Skeletal muscle satellite cell (primary cell): ENCODE data around the gene ZBTB37.
"Not testable (repeated sequence)": the region's sequence is repeated elsewhere in the genome, so short reads cannot be mapped to it uniquely, and the experiment has no call there.

Experiments
- H3K27me3 ChIP-seq: 2 replicates; pipeline ENCODE4 v1.7.0; 2013; ENCODE audit warnings: low read length; ENCODE audit not compliant: control insufficient read depth, insufficient read depth
- H3K36me3 ChIP-seq: 2 replicates; pipeline ENCODE4 v1.7.0; 2013; ENCODE audit warnings: mild to moderate bottlenecking, control low read depth, low read length; ENCODE audit not compliant: insufficient read depth
- H3K4me1 ChIP-seq: 2 replicates; pipeline ENCODE4 v1.7.0; 2013; ENCODE audit warnings: low read length; ENCODE audit not compliant: control insufficient read depth, insufficient read depth
- H3K4me2 ChIP-seq: 2 replicates; pipeline ENCODE4 v1.7.0; 2013; ENCODE audit warnings: mild to moderate bottlenecking, low read length
- H3K4me3 ChIP-seq: 2 replicates; pipeline ENCODE4 v1.7.0; 2013; ENCODE audit warnings: low read length
- H3K9ac ChIP-seq: 2 replicates; pipeline ENCODE4 v1.7.0; 2013; ENCODE audit warnings: mild to moderate bottlenecking, low read depth, low read length, moderate library complexity
- H3K9me3 ChIP-seq: replicated peaks from 2 replicates; pipeline ENCODE4 v1.7.0; 2013; ENCODE audit warnings: mild to moderate bottlenecking, control low read depth, low read length

ZBTB37 gene

DNA sequence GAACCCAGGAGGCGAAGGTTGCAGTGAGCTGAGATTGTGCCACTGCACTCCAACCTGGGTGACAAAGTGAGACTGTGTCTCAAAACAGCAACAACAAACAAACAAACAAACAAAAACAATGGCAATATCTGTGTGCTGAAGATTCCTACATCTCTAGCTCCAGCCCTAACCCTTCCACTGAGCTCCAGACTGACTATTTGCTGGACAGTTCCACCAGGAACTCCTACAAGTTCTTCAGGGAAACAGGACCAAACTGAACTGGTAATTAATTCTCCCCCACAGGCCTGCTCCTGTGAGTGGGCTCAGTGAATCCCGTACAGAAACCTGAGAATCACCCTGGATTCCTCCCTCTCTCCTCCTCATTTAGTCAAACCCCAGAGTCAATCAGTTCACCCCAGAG lies 47.4 kb downstream of the ZBTB37 start:
- no peaks in the 10 kb centered on the region for H3K4me1 ChIP-seq
- no peak overlapping the region for H3K4me3 ChIP-seq
- H3K9ac ChIP-seq = no peak overlapping the region
- H3K36me3 ChIP-seq = no peaks in the 10 kb centered on the region
- H3K4me2 ChIP-seq = no peak overlapping the region
- no peaks in the 10 kb centered on the region for H3K9me3 ChIP-seq
- H3K27me3 ChIP-seq = no peaks in the 10 kb centered on the region

DNA sequence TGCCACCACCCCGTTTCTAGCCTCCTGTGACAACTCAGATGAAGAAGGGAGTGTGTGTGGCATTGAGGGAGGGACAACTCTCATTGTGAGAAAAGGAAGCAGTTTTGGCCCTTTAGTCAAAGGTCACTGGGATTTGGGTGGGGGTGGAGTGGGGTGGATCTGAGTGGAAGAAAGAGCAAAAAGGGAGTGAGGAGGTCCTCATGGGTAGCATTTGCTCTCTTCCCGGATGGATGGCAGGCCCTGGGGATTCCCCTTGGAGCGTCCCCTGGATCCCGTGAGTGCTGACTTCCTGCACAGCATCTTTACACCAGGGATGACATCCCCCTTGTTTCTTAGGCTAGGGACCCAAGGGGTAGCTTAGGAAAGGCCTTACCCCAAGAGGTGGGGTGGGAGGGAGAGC lies 48.5 kb downstream of the ZBTB37 start:
- Histone ChIP-seq H3K36me3 (no peaks in the 10 kb centered on the region), H3K4me3 (no peak overlapping the region), H3K4me2 (no peak overlapping the region), H3K4me1 (no peaks in the 10 kb centered on the region), H3K27me3 (no peaks in the 10 kb centered on the region), H3K9ac (no peak overlapping the region), H3K9me3 (no peaks in the 10 kb centered on the region)

DNA sequence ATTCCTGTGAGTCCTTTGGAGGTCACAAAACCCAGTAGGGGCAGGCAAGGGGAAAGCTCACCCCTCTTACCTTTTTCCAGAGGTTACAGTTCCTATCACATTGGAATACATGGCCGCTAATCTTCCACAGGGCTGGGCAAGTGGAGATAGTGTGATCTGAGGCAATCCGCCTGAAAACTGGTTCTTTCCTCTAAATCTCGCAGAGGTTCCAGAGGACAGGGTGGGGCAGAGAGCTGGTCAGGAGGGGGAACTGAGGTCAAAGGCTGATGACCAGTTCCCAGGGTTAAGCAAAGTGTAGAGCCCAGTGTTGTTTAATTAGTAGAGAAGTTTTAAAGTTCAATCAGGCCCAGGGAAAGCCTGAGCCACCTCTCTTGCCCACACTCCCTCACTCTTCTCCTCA lies 49.0 kb downstream of the ZBTB37 start, which contains the start of gene SERPINC1:
Gene SERPINC1, minus strand, starts transcription at position 179 of the 400 bp plus-strand sequence. Its CDS starts 68 bp downstream, at position 111.
- Histone ChIP-seq H3K27me3 (no peaks in the 10 kb centered on the region), H3K4me1 (no peaks in the 10 kb centered on the region), H3K4me2 (no peak within 1 kb of the TSS), H3K9me3 (no peaks in the 10 kb centered on the region), H3K36me3 (no peaks in the 10 kb centered on the region), H3K9ac (no peak within 1 kb of the TSS), H3K4me3 (no peak within 1 kb of the TSS)

DNA sequence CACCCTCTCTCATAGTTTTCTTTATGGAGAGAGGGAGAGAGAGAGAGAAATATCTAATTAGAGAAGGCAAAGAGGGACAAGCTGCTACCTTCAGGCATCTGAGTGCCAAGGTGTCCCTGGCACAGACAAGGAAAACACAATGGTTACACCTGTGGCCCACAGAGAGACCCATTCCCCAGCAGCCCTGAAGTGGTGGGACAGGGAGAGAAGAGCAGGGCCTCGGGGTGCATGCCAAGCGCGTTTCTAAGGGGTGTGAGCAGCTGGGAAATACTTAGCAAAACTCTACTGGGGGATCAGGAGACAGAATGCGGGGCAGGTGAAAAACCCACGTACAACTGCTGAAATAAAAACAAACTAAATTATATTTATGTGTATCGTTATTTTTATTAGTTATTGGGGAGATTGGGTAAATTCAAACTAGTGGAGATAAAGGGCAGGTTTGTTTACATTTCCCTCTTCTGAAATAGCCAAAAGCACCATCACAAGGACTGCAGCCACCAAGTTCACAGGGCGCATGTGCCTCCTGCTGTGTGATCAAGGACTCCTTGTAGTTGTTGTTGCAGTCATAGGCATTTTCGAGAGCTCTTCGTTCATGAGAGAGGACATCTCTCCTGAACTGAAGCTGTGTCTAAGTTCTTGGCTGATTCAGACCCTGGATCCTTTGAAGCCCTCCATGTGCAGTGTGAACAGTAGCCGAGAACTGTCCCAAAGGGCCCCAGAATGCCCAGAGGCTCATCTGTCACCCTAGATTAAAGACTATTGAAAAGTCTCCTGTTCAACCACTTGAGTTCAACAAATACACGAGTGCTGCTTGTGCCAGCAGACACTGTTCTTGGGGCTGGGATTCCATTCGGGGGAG lies 49.7 kb downstream of the ZBTB37 start:
- Histone ChIP-seq H3K4me2 (no peak overlapping the region), H3K9me3 (no peaks in the 10 kb centered on the region), H3K4me1 (no peaks in the 10 kb centered on the region), H3K27me3 (no peaks in the 10 kb centered on the region), H3K36me3 (no peaks in the 10 kb centered on the region), H3K4me3 (no peak overlapping the region), H3K9ac (no peak overlapping the region)

DNA sequence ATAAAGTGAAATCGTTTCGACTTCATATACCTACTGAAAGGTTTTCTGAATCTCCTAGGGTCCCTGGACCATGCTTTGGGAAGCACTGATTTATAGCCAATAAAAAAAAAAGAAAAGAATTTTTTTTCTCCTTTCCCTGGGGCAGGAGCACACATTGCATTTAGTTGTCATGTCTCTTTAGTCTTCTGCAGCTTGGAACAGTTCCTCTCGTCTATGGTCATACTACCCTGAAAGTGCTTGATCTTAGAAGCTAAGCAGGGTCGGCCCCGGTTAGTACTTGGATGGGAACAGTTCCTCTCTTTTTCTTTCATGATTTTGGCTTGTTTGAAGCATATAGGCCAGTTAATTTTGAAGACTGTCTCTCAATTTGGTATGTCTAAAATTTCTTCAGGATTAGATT lies 52.7 kb downstream of the ZBTB37 start:
- H3K9me3 ChIP-seq = no peaks in the 10 kb centered on the region

DNA sequence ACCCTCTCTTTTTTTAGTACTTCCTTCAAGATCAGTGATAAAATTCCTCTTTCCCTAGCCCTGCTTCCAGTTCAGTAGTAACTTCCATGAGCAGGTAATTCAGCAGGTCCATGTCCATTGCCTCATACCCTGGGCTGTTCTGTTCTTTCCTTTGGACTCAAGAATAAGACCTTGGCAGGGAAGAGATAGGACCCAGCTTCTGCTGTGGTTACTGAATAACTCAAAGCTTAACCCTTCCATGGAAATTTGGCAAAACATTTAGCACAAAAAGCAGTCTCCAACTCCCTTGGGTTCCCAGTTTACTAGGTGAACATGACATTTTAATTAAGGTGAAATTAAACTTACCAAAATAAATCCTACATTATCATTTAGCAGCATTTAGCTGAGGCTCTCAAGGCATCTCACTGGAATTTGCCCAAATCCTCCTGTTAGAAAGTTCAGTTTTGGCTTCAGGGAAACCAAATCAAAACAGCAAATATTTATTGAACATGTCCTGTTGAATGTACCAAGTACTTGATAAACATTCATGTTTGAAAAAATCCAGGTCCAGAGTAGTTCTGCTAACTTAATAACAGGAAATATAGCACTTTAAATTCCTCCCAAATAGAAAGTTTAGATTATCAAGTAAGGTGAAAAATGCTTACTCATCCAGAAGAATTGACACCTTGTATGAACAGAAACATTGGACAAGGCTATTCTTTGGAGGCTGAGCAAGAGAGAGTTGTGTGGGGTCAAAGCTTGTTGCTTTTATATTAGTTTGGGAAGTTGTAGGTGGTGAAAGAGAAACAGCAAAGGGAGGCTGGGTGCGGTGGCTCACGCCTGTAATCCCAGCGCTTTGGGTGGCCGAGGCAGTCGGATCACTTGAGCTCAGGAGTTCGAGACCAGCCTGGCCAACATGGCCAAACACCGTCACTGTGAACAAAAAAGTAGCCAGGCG lies 57.4 kb downstream of the ZBTB37 start:
- no peak overlapping the region for H3K9ac ChIP-seq
- H3K4me1 ChIP-seq = no peaks in the 10 kb centered on the region
- no peaks in the 10 kb centered on the region for H3K9me3 ChIP-seq
- no peaks in the 10 kb centered on the region for H3K27me3 ChIP-seq
- H3K36me3 ChIP-seq = no peaks in the 10 kb centered on the region
- H3K4me3 ChIP-seq = no peak overlapping the region
- no peak overlapping the region for H3K4me2 ChIP-seq

More for the DNA sequence above, 52.7 kb downstream of the ZBTB37 start:
- Histone ChIP-seq H3K36me3 (no peaks in the 10 kb centered on the region), H3K4me2 (no peak overlapping the region), H3K4me3 (no peak overlapping the region), H3K9ac (no peak overlapping the region), H3K27me3 (no peaks in the 10 kb centered on the region), H3K4me1 (no peaks in the 10 kb centered on the region)

DNA sequence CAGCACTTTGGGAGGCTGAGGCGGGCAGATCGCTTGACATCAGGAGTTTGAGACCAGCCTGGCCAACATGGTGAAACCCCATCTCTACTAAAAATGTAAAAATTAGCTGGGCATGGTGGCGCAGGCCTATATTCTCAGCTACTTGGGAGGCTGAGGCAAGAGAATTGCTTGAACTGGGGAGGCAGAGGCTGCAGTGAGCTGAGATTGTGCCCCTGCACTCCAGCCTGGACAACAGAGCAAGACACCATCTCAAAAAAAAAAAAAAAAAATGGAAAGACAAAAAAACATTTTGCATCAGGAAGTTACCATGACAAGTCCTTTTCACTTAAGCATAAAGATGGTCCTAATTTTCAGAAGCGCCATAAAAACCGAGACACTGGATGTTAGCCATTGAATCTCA lies 62.4 kb downstream of the ZBTB37 start:
- not testable (repeated sequence) for H3K9ac ChIP-seq, H3K4me1 ChIP-seq, H3K9me3 ChIP-seq, H3K27me3 ChIP-seq, H3K4me2 ChIP-seq, H3K4me3 ChIP-seq
- peaks cover 30% of the 10 kb centered on the region for H3K36me3 ChIP-seq

DNA sequence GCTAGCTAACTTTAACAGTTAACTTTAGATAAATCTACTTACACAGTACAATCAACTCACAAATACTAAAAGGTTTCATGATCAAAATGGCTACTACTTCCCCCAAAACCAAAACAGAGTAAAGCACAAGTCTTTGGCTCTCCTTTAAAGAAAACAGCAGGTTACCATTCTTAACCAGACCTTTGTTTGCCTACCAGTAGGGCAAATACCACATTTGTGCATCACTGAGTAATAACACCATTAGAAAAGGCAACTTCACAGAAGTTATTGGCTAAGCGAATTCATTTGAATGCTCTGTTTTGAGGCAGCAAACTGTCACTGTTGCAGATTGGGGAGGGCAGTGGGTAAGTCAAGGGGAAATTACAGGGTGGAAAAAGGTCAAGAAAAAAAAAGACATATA lies 66.3 kb downstream of the ZBTB37 start:
- H3K4me3 ChIP-seq = no peak overlapping the region
- no peaks in the 10 kb centered on the region for H3K9me3 ChIP-seq
- H3K4me2 ChIP-seq = no peak overlapping the region
- H3K36me3 ChIP-seq = peaks cover 64% of the 10 kb centered on the region
- H3K9ac ChIP-seq = no peak overlapping the region
- H3K4me1 ChIP-seq = no peaks in the 10 kb centered on the region
- no peaks in the 10 kb centered on the region for H3K27me3 ChIP-seq

DNA sequence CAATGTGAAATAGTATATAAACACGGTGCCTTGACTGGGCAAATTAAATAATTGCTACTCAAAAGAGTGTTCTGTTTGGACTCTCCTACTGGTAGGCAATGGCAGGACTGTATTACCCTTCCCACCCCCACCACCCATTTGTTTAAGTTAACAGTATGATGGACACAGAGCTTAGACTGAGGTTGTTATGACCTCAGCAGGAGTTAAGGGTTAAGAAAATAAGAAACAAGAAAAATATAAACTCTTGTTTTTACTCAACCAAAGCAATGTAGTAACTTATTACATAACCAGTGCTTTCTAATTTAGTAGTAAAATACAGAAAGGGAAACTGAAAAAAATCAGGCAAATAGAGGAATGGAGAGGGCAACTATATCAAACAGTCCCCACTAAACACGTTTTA lies 68.9 kb downstream of the ZBTB37 start:
- Histone ChIP-seq H3K27me3 (no peaks in the 10 kb centered on the region), H3K4me2 (no peak overlapping the region), H3K4me1 (no peaks in the 10 kb centered on the region), H3K9me3 (no peaks in the 10 kb centered on the region), H3K4me3 (no peak overlapping the region), H3K9ac (no peak overlapping the region), H3K36me3 (peaks cover 73% of the 10 kb centered on the region)

DNA sequence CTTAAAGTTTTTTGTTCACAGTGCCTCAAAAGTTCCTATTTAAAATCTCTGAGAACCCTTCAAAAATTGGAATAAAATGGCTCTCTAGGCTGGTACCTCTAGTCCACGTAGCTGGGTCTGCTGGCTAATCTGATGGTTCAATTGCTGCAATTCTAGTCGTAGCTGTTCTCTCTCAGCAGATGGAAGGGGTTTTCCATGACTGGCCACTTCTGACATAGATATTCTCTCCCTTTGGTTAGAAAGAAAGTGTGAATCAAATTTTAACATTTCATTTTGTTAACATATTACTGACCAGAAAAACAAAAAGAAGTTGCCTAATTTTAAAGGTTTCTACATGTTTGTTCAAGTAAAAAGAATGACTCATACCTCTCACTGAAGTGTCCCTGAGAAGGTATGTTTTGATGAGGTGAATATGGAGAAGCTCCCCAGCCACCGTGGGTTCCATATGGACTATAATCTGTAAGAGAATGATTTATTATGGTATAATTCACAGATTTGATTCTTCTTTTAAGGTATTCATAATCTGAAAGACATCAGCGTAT lies 78.3 kb downstream of the ZBTB37 start:
- Histone ChIP-seq H3K9ac (no peak overlapping the region), H3K36me3 (peaks cover 65% of the 10 kb centered on the region), H3K27me3 (no peaks in the 10 kb centered on the region), H3K9me3 (no peaks in the 10 kb centered on the region), H3K4me3 (no peak overlapping the region), H3K4me2 (no peak overlapping the region), H3K4me1 (no peaks in the 10 kb centered on the region)

DNA sequence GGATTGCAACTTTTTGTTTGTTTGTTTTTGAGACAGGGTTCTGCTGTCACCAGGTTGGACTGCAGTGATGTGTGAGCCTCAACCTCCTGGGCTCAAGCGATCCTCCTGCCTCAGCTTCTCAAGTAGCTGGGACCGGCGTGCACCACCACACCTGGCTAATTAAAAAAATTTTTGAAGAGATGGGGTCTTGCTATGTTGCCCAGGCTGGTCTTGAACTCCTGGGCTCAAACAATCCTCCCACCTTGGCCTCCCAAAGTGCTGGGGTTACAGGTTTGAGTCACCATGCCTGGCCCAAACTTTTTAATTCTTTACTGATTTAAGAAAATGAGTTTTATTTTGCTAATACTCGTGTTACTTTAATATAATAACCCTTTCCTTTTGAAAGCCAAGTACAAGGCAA lies 80.4 kb downstream of the ZBTB37 start:
- no peaks in the 10 kb centered on the region for H3K4me1 ChIP-seq
- no peaks in the 10 kb centered on the region for H3K27me3 ChIP-seq
- H3K4me2 ChIP-seq = no peak overlapping the region
- H3K9ac ChIP-seq = no peak overlapping the region
- H3K9me3 ChIP-seq = no peaks in the 10 kb centered on the region
- no peak overlapping the region for H3K4me3 ChIP-seq
- H3K36me3 ChIP-seq = peaks cover 65% of the 10 kb centered on the region
